WTC11 (cell line): Measurements from ENCODE around the gene CTBP1.

ENCODE experiments used
- FOXJ3 ChIP-seq: sonication (generic); formaldehyde crosslinking; IDR thresholded peaks from 2 replicates; pipeline ENCODE4 v1.9.0; 2021; ENCODE audit warnings: missing genetic modification reagents, mild to moderate bottlenecking, borderline replicate concordance
- GRHL2 ChIP-seq: fragments of 250-450 bp; sonication (Bioruptor Pico); IDR thresholded peaks from 2 replicates; pipeline ENCODE4 v1.8.0; 2022; ENCODE audit warnings: mild to moderate bottlenecking, moderate library complexity; ENCODE audit not compliant: insufficient replicate concordance, severe bottlenecking
- NFATC4 ChIP-seq: fragments of 250-450 bp; sonication (Bioruptor Pico); IDR thresholded peaks from 2 replicates; pipeline ENCODE4 v1.9.0; 2021; ENCODE audit warnings: mild to moderate bottlenecking
- SMAD3 ChIP-seq: sonication (generic); formaldehyde crosslinking; IDR thresholded peaks from 2 replicates; pipeline ENCODE4 v1.8.0; 2022; ENCODE audit warnings: missing genetic modification reagents, mild to moderate bottlenecking, borderline replicate concordance
- SMAD4 ChIP-seq: sonication (generic); formaldehyde crosslinking; IDR thresholded peaks from 2 replicates; pipeline ENCODE4 v1.8.0; 2022; ENCODE audit warnings: mild to moderate bottlenecking, missing genetic modification reagents
- SP1 ChIP-seq: sonication (generic); formaldehyde crosslinking; conservative IDR thresholded peaks from 2 replicates; pipeline ENCODE4 v1.8.1; 2022; ENCODE audit warnings: missing genetic modification reagents
- TEAD1 ChIP-seq: sonication (generic); formaldehyde crosslinking; IDR thresholded peaks from 2 replicates; pipeline ENCODE4 v1.8.0; 2022; ENCODE audit warnings: mild to moderate bottlenecking, missing genetic modification reagents
- ZNF232 ChIP-seq: sonication (generic); formaldehyde crosslinking; IDR thresholded peaks from 2 replicates; pipeline ENCODE4 v1.8.0; 2022; ENCODE audit warnings: mild to moderate bottlenecking, missing genetic modification reagents
- ZNF263 ChIP-seq: sonication (generic); formaldehyde crosslinking; IDR thresholded peaks from 2 replicates; pipeline ENCODE4 v1.8.1; 2022; ENCODE audit warnings: low read depth, mild to moderate bottlenecking, moderate library complexity, missing genetic modification reagents
- TF ChIP-seq, protein P1 (sequence below): fragments of 200-600 bp; IDR thresholded peaks from 2 replicates; pipeline ENCODE4 v1.8.0; 2022; ENCODE audit warnings: antibody characterized with exemption
- TF ChIP-seq, protein P2 (sequence below): sonication (generic); formaldehyde crosslinking; IDR thresholded peaks from 2 replicates; pipeline ENCODE4 v1.8.1; 2022; ENCODE audit warnings: low read depth, missing genetic modification reagents, borderline replicate concordance

DNA sequence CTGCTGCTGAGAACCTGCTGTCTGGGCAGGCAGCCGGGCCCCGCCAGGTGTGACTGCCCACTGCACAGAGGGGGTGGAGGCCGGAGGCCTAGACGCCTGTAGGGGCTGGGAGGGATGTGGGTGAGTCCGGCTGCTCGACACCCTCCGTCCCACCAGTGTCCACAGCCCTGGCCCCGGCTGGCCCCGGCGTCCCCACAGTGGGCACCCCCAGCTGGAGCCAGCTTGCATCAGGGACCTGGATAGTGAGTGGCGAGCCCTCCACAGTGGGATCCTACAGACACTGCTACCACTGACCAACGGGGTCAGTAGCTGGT lies 41.8 kb downstream of the CTBP1 start:
- TF ChIP-seq SMAD3 (CRISPR knock-in tag) = no peak
- TF ChIP-seq, protein P1, sequence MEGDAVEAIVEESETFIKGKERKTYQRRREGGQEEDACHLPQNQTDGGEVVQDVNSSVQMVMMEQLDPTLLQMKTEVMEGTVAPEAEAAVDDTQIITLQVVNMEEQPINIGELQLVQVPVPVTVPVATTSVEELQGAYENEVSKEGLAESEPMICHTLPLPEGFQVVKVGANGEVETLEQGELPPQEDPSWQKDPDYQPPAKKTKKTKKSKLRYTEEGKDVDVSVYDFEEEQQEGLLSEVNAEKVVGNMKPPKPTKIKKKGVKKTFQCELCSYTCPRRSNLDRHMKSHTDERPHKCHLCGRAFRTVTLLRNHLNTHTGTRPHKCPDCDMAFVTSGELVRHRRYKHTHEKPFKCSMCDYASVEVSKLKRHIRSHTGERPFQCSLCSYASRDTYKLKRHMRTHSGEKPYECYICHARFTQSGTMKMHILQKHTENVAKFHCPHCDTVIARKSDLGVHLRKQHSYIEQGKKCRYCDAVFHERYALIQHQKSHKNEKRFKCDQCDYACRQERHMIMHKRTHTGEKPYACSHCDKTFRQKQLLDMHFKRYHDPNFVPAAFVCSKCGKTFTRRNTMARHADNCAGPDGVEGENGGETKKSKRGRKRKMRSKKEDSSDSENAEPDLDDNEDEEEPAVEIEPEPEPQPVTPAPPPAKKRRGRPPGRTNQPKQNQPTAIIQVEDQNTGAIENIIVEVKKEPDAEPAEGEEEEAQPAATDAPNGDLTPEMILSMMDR = no peak
- TF ChIP-seq SMAD4 = no peak
- no peak for TF ChIP-seq SP1 (CRISPR knock-in tag)
- no peak for TF ChIP-seq FOXJ3
- TF ChIP-seq, protein P2, sequence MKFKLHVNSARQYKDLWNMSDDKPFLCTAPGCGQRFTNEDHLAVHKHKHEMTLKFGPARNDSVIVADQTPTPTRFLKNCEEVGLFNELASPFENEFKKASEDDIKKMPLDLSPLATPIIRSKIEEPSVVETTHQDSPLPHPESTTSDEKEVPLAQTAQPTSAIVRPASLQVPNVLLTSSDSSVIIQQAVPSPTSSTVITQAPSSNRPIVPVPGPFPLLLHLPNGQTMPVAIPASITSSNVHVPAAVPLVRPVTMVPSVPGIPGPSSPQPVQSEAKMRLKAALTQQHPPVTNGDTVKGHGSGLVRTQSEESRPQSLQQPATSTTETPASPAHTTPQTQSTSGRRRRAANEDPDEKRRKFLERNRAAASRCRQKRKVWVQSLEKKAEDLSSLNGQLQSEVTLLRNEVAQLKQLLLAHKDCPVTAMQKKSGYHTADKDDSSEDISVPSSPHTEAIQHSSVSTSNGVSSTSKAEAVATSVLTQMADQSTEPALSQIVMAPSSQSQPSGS (CRISPR knock-in tag) = no peak
- TF ChIP-seq NFATC4 (CRISPR knock-in tag) = no peak
- TF ChIP-seq ZNF232 = no peak
- TF ChIP-seq ZNF263 (CRISPR knock-in tag) = no peak
- no peak for TF ChIP-seq TEAD1
- TF ChIP-seq GRHL2 (CRISPR knock-in tag) = no peak
